ENCODE results near the gene NLRC5.

The NLRC5 gene

GRCh38 chr16:57036945-57037344, 47.6 kb downstream of the NLRC5 start:
- no peak for DNase-seq (ENCODE audit: low read depth)
- no peak overlapping the region for H3K4me3 ChIP-seq (ENCODE audit: low read depth, low read length)

- no peak for DNase-seq (ENCODE audit: low read depth)
- H3K4me3 ChIP-seq (ENCODE audit: low read depth, low read length): no peak overlapping the region
Observed at GRCh38 chr16:57038166-57038565, 48.8 kb downstream of the NLRC5 start.

GRCh38 chr16:57039148-57039812, 49.9 kb downstream of the NLRC5 start:
- peak; percentile 71 for DNase-seq (ENCODE audit: low read depth)
- no peak overlapping the region for H3K4me3 ChIP-seq (ENCODE audit: low read depth, low read length)

- no peak overlapping the region for H3K4me3 ChIP-seq (ENCODE audit: low read depth, low read length)
- DNase-seq (ENCODE audit: low read depth): no peak
Observed at GRCh38 chr16:57041182-57042156, 52.1 kb downstream of the NLRC5 start.

DNA sequence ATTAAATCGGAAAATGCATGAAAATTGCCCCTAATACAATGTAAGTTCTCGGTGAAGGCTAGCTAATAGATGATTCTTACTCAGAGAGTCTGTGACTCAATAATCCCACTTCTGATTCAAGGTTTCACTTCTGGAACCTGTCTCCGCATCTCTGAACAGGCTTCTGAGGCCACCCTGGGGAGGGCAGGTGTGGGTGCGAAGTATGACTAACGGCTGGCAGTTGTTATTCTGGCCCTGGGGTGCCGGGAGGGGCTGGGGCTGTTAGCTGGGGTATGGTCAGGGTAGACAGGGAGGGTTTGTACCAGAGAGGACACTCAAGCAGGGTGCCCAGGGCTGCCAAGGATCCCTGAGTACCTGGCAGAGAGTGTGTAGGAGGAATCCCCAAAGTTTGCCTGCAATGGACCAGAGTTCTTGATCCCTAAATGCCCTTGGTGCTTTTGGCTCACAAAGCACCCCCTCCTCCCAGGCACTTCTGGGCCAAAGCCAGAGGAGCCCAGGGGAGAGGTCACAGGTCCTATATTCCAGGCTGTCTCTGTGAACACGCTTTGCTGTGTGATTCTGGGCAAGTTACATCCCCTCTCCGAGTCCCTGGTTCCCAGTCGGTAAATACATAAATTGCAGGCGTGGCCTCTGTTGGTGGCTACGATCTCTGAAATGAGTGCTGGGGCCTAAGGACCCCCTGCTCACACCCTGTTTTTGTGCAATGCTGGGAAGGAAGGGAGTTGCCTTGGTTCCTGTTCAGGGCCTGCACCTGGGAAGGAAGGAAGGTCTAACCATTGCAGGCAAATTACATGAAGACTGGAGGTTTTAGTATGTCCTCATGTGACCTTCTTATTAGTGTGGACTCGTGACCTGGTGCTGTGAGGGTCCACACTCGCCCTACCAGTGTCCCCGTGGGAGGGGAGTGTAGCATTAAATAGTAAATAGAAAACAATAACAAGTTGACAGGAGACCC, 53.1 kb downstream of the NLRC5 start:
- no peak overlapping the region for H3K4me3 ChIP-seq (ENCODE audit: low read depth, low read length)
- no peak for DNase-seq (ENCODE audit: low read depth)

DNA sequence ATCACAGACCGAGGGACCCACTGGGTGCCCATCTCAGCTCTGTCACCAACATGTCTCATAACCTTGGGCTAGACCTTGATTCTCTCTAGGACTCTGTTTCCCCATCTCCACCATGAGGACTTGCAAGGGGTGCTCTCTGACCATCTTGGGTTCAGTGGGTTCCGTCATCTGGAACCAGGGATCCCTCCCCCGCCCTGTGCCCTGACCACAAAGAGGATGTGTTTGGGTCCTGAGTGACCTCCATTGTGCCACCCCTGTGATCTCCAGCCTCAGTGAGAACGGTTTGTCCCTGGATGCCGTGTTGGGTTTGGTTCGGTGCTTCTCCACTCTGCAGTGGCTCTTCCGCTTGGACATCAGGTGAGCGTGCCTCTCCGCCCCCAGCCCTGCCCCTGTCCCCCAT, 53.9 kb downstream of the NLRC5 start:
- H3K4me3 ChIP-seq (ENCODE audit: low read depth, low read length): no peak overlapping the region
- no peak for DNase-seq (ENCODE audit: low read depth)

- H3K4me3 ChIP-seq (ENCODE audit: low read depth, low read length): no peak overlapping the region
- DNase-seq (ENCODE audit: low read depth): no peak
Observed at GRCh38 chr16:57044931-57045693, 55.8 kb downstream of the NLRC5 start.

DNA sequence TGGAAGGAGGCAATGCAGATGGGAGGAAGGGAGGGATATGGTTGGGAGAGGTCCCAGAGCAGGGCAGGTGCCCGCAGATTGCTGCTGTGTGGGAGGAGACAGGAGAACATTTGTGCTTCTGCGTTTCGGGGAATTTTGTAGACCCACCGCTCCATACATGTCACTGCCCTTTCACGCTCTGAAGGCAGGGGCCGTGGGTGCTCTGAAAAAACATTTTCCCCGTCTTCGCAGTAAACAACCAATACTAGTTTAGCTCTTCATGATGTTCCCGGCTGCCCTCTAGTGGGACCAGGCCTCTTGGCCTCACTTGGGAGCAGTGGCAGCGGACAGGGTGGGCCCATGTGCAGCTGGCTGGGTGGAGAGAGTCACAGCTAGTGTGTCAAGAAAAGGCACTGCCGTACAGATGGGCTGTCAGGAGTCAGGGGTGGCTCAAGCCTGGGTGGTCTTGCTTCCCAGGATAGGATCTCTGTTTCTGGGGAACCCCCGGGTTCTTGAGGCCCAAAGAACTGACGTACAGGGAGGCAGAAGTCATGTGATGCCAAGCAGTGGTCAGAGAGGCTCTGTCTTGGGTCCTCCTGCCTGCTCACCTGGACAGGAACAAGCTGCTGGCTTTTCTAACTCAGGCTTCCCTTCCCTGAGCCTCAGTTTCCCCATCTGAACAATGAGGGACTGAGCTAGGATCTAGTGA, 56.5 kb downstream of the NLRC5 start:
- H3K4me3 ChIP-seq (ENCODE audit: low read depth, low read length): no peak overlapping the region
- no peak for DNase-seq (ENCODE audit: low read depth)

- no peak for DNase-seq (ENCODE audit: low read depth)
- no peak overlapping the region for H3K4me3 ChIP-seq (ENCODE audit: low read depth, low read length)
Observed at GRCh38 chr16:57048095-57048494, 58.7 kb downstream of the NLRC5 start.

DNA sequence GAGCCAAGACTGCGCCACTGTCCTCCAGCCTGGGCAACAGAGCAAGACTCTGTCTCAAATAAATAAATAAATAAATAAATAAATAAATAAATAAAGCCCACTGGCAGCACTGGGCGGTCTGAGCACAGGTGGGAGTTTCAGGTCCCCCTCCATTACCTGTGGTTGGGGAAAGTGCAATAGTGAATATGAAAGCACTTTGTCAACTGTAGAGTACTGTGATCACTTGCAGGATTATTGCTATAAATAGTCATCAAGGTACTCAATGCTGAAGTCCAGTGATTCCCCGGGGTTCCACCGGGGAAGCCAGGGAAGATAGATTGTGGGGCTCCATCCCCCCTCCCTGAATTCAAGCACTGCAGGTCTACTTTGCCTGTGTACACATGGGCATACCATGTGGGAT, 60.3 kb downstream of the NLRC5 start:
- no peak overlapping the region for H3K4me3 ChIP-seq (ENCODE audit: low read depth, low read length)
- DNase-seq (ENCODE audit: low read depth): no peak

- H3K4me3 ChIP-seq (ENCODE audit: low read depth, low read length): no peak overlapping the region
- DNase-seq (ENCODE audit: low read depth): no peak
Observed at GRCh38 chr16:57051696-57052228, 62.4 kb downstream of the NLRC5 start.

DNA sequence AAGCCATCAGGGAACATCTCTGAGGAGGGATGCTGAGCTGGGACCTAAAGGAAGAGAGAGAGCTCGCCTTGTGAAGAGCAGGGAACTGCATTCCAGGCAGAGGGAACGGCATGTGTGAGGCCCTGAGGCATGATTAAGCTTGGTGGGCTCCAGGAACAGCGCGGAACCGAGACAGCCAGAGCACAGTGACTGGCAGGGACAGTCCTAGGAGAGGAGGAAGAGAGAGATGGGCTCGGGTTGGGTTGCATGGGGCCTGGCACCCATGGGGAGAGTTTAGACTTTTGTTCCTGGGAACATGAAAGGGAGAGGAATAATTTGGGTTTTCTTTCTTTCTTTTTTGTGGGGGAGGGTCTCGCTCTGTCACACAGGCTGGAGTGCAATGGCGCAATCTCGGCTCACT, 63.8 kb downstream of the NLRC5 start:
- no peak overlapping the region for H3K4me3 ChIP-seq (ENCODE audit: low read depth, low read length)
- DNase-seq (ENCODE audit: low read depth): no peak

DNA sequence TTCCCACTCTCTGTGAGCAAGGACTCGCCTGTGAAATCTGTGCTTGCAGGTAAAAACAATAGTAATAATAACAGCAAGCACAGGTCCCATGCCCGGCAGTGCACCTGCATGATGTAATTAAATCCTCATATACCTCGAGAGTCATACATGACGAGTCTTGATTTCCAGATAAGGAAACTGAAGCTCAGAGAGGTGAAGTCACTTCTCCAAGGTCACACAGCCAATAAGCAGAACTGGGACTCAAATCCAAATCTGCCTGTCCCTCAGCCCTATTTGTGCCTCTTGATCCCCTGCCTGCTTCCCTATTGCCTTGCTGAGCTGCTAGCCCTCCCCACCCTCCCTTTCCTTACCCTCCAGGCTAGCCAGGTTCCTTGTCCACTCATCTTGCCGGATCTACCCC, 65.0 kb downstream of the NLRC5 start:
- no peak overlapping the region for H3K4me3 ChIP-seq (ENCODE audit: low read depth, low read length)
- no peak for DNase-seq (ENCODE audit: low read depth)

DNA sequence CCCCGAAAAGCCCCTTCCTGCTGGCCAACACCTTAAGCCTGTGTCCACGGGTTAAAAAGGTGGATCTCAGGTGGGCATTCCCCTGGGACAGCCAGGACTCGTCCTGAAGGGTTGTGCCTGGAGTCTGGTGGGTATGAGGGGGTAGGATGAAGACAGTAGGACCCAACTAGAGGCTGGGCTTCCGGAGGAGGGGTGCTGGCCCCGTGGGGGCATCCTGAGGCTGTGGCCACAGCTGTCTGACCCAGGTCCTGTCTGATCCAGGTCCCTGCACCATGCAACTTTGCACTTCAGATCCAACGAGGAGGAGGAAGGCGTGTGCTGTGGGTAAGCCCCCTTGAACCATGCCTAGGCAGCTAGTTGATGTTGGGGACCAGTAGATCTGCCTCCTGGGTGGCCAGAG, 65.4 kb downstream of the NLRC5 start:
- no peak overlapping the region for H3K4me3 ChIP-seq (ENCODE audit: low read depth, low read length)
- no peak for DNase-seq (ENCODE audit: low read depth)

DNA sequence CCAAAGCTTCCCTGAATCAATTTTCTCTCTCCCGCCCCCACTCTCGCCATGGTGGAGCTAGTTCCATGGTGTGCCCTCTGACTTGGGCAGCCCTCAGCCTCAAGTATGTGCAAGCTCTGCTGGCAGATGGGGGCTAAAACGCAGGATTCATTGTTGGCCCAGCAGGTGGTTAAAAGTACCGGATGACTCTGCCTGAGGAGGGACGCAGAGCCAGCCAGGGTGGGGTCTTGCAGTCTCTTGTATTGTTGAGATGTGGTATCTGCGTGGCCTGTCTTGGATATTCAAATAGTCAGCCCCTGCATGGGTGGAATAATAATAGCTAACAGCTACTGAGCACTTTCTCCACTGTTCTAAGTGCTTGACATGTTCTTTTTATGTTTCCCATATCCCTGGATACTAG, 66.3 kb downstream of the NLRC5 start:
- H3K4me3 ChIP-seq (ENCODE audit: low read depth, low read length): no peak overlapping the region
- DNase-seq (ENCODE audit: low read depth): no peak

DNA sequence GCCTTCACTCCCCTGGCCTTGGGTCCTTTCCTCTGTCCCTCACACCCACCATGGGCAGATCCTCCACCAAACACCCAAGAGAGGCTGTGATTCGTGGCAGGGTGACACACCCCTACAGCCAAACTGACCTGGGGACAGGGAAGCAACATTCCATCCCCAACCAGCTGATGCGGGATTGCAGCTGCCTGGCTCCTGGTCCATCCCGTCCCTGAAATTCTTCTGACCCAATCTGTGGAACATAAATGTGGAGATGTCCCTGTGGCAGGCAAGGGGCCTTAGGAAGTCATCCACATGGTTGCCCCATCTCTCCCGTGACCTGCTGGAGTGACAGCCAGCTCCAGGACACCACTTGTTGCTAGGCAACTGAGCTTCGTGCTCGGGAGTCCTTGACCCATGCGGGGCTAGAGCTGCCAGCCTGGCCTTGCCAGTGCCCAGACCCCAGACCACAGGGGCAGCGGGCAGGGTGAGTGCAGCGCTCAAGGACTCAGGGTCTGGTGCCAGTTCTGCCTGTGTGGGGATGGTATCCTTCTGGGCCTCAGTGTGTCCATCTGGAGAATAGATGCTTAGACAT, 69.0 kb downstream of the NLRC5 start:
- DNase-seq (ENCODE audit: low read depth): no peak
- no peak overlapping the region for H3K4me3 ChIP-seq (ENCODE audit: low read depth, low read length)

- H3K4me3 ChIP-seq (ENCODE audit: low read depth, low read length): no peak overlapping the region
- DNase-seq (ENCODE audit: low read depth): no peak
Observed at GRCh38 chr16:57060323-57061083, 71.1 kb downstream of the NLRC5 start.

Data from skeletal muscle cell (primary cell).